Panc1 (cell line): ENCODE results near the gene NRP1. TPM values are rescaled to one million over a fixed set of nuclear protein-coding genes. Genes with fewer than 3 reads are reported as not detected.
A peak's percentile ranks its signal among the peaks of the same experiment; 100 is the strongest.

ENCODE experiments used
- ATAC-seq: fragments of 200-7000 bp; cut with Tn5 transposase; 2 replicates; pipeline ENCODE4 v1.9.1; 2020; ENCODE audit warnings: mild to moderate bottlenecking, moderate library complexity
- BruUV-seq: library from RNA; stranded (reverse); fragments of 400-500 nt; replicated peaks from 2 replicates; lab custom pipeline; 2021; lab: Mats Ljungman, UMichigan
- CTCF ChIA-PET: fragments of 300-600 bp; sonication (Branson Sonifier 250); formaldehyde crosslinking; loops from one replicate; lab custom pipeline; 2022; ENCODE audit warnings: antibody characterized with exemption; lab: Charles Lee
- POLR2A ChIA-PET: fragments of 300-600 bp; sonication (Branson Sonifier 250); formaldehyde crosslinking; loops from one replicate; lab custom pipeline; 2022; ENCODE audit warnings: antibody characterized with exemption; lab: Charles Lee
- DNase-seq: peaks from one replicate; pipeline ENCODE4 v3.0.0-alpha.2; 2010; ENCODE audit warnings: low read depth, low spot score
- H3K27ac ChIP-seq: 2 replicates; pipeline ENCODE4 v1.5.1; 2011; ENCODE audit warnings: mild to moderate bottlenecking, low read length, inconsistent platforms
- H3K27me3 ChIP-seq: fragments of 200-500 bp; sonication (Bioruptor generic); 2 replicates; pipeline ENCODE4 v1.6.0; 2014; ENCODE audit warnings: low read length, inconsistent platforms; ENCODE audit not compliant: control insufficient read depth, insufficient read depth
- H3K36me3 ChIP-seq: fragments of 200-500 bp; sonication (Bioruptor generic); 2 replicates; pipeline ENCODE4 v1.5.1; 2014; ENCODE audit warnings: inconsistent platforms, mild to moderate bottlenecking, low read length, moderate library complexity; ENCODE audit not compliant: control insufficient read depth, insufficient read depth
- H3K4me1 ChIP-seq: 2 replicates; pipeline ENCODE4 v1.5.1; 2011; ENCODE audit warnings: inconsistent platforms, mild to moderate bottlenecking, low read length, moderate library complexity; ENCODE audit not compliant: control insufficient read depth, insufficient read depth
- H3K4me3 ChIP-seq, 2 experiments: 2 replicates each; pipeline ENCODE4 v1.5.1; 2011 to 2012; ENCODE audit warnings: low read depth in 2 of 2, low read length in 2 of 2, mild to moderate bottlenecking in 2 of 2, inconsistent platforms in 1 of 2, moderate library complexity in 1 of 2
- H3K9me3 ChIP-seq: fragments of 200-500 bp; sonication (Bioruptor generic); 2 replicates; pipeline ENCODE4 v1.5.1; 2014; ENCODE audit warnings: low read depth, mild to moderate bottlenecking, inconsistent platforms, low read length, moderate library complexity; ENCODE audit not compliant: control insufficient read depth, insufficient read depth
- CTCF ChIP-seq: fragments of 450-650 bp; IDR thresholded peaks from 2 replicates; pipeline ENCODE4 v1.5.1; 2017; ENCODE audit warnings: mild to moderate bottlenecking
- POLR2AphosphoS5 ChIP-seq: IDR thresholded peaks from 2 replicates; pipeline ENCODE4 v1.6.1; 2012; ENCODE audit warnings: mild to moderate bottlenecking, low read depth, low read length, moderate library complexity
- REST ChIP-seq, 2 experiments: IDR thresholded peaks; 2 replicates each; pipeline ENCODE4 v1.6.1; 2011 to 2012; ENCODE audit warnings: low read depth in 2 of 2, control low read depth in 1 of 2, low read length in 1 of 2, mild to moderate bottlenecking in 1 of 2, moderate library complexity in 1 of 2; ENCODE audit not compliant: insufficient read depth in 1 of 2
- SIN3A ChIP-seq: IDR thresholded peaks from 2 replicates; pipeline ENCODE4 v1.6.1; 2012; ENCODE audit warnings: low read depth, mild to moderate bottlenecking, low read length, moderate library complexity, borderline replicate concordance; ENCODE audit not compliant: insufficient read depth
- TCF7L2 ChIP-seq: IDR thresholded peaks from 2 replicates; pipeline ENCODE4 v1.6.1; 2011; ENCODE audit warnings: mild to moderate bottlenecking, low read depth, low read length, inconsistent platforms
- in situ Hi-C: cut with HindIII; loops from 2 replicates; pipeline ENCODE4 v1.10.0; 2016; ENCODE audit warnings: low sequenced_read_pairs, low pct_unique_long_range_greater_than_20kb
- intact Hi-C: fragments of 100-400 bp; cut with micrococcal nuclease; formaldehyde crosslinking; loops from one replicate; pipeline ENCODE4 v1.10.0; 2022; ENCODE audit not compliant: unreplicated experiment
- total RNA-seq: library from RNA; stranded (reverse); gene quantifications from one replicate; pipeline ENCODE4 v1.2.1, GENCODE V29; 2021; ENCODE audit not compliant: unreplicated experiment

The NRP1 gene
- total RNA-seq, 1 experiment from 2014 or later, result 93.4 TPM

- Histone ChIP-seq H3K4me1 (peaks cover 63% of the 10 kb centered on the region), H3K27ac (peak overlapping the region; percentile 100), H3K4me3 (no peak overlapping the region), H3K9me3 (no peaks in the 10 kb centered on the region), H3K27me3 (no peaks in the 10 kb centered on the region), H3K36me3 (no peaks in the 10 kb centered on the region)
- DNase-seq (no peak), ATAC-seq (0 out of 2 replicates have a peak, but pooled peaks have one; percentile 23)
- TF ChIP-seq TCF7L2 (no peak), CTCF (peak; percentile 12; the same call in 1 of the 2 replicates)
- ChIA-PET CTCF (no interaction called here), POLR2A (no interaction called here)
- in situ Hi-C loops, result no loop called here
- intact Hi-C loops, result no loop called here
- BruUV-seq, result no TSS peak
Observed at GRCh38 chr10:33279276-33279675, 55.2 kb downstream of the NRP1 start.

DNA sequence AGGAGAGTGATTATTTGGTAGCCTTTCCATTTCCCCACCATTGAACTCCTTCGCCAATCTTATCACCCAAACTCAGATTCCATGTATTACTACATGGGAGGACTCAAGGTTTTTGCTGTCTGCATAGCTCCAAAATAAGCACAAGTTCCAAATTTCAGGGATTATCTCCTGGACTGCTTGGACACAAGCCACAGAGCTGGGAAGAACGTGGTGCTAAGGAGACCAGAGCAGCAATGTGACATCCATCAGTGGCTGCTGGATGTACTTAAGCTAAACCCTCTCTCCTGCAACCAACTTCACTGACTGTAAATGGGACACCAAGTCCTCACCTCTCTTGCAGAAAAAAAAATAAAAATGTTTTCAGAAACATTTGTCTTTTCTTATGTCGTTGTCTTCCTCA lies 56.3 kb downstream of the NRP1 start:
- ATAC-seq (no peak), DNase-seq (no peak)
- Histone ChIP-seq H3K36me3 (no peaks in the 10 kb centered on the region), H3K9me3 (no peaks in the 10 kb centered on the region), H3K27ac (peak overlapping the region; percentile 100), H3K4me1 (peaks cover 62% of the 10 kb centered on the region), H3K4me3 (no peak overlapping the region), H3K27me3 (no peaks in the 10 kb centered on the region)
- BruUV-seq, result no TSS peak
- TF ChIP-seq SIN3A (no peak), POLR2AphosphoS5 (no peak), REST (IDR thresholded peaks at IDR 0.05; ENCODE audit: insufficient read depth in 1 of 2, low read depth in 2 of 2, low read length in 1 of 2) (no peak), TCF7L2 (no peak), CTCF (no peak)
- ChIA-PET CTCF (no interaction called here), POLR2A (no interaction called here)
- intact Hi-C loops (no loop called here), in situ Hi-C loops (no loop called here)
